ENCODE results near the gene TAS1R3.

The TAS1R3 gene

DNA sequence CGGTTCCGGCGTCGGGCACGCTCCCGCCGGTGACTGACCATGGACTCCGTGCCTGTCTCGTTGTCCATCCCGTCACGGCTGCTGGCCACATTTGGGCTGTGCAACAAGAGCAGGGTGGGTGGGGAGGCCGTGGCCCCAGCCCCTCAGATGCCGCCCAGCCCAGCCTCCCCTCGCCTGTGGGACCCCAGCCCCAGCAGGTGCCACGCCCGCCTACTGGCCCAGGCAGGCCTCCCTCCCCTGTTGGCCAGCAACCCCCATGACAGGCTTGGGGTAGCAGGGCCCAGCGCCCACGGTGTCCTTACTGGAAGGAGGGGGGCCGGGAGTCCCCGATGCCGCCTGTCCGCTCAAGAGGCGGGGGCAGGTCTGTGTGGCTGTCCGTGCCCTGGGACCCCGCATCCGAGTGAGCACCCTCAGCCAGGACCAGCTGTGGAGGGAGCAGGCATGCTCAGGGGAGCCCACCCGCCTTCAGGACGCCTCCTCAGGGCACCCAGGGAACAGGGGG, 11.0 kb downstream of the TAS1R3 start:
- H3K4me3 ChIP-seq (replicated peaks; ENCODE audit: low read depth, low read length): no peak overlapping the region
- no peak for DNase-seq (ENCODE audit: extremely low read depth, low read depth)
- TF ChIP-seq, protein P1, sequence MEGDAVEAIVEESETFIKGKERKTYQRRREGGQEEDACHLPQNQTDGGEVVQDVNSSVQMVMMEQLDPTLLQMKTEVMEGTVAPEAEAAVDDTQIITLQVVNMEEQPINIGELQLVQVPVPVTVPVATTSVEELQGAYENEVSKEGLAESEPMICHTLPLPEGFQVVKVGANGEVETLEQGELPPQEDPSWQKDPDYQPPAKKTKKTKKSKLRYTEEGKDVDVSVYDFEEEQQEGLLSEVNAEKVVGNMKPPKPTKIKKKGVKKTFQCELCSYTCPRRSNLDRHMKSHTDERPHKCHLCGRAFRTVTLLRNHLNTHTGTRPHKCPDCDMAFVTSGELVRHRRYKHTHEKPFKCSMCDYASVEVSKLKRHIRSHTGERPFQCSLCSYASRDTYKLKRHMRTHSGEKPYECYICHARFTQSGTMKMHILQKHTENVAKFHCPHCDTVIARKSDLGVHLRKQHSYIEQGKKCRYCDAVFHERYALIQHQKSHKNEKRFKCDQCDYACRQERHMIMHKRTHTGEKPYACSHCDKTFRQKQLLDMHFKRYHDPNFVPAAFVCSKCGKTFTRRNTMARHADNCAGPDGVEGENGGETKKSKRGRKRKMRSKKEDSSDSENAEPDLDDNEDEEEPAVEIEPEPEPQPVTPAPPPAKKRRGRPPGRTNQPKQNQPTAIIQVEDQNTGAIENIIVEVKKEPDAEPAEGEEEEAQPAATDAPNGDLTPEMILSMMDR (IDR thresholded peaks at IDR 0.05; ENCODE audit: low read depth, low read length, missing control alignments): no peak

DNA sequence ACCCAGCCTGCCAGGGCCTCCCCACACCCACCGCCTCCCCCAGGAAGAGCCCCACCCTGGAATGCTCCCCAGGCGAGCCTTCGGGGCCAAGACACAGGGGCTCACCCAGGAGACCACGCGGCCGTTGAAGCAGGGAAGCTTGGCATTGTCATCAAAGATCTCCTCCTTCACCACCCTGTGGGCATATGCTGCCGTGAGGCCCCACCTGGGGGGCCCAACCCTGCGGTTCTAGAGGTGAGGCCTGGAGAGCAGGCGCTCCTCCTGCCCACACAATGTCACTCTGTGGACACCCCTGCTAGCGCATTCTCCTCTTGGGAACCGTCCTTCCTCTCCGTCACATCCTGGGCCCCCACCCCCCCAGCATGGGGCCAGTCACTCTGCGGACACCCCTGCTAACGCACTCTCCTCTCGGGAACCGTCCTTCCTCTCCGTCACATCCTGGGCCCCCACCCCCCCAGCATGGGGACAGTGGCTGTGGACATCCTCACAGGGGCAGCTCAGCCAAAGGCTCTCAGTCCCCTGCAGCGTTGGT, 11.6 kb downstream of the TAS1R3 start:
- DNase-seq (ENCODE audit: extremely low read depth, low read depth): no peak
- TF ChIP-seq, protein P1 (IDR thresholded peaks at IDR 0.05; ENCODE audit: low read depth, low read length, missing control alignments): no peak
- no peak overlapping the region for H3K4me3 ChIP-seq (replicated peaks; ENCODE audit: low read depth, low read length)

DNA sequence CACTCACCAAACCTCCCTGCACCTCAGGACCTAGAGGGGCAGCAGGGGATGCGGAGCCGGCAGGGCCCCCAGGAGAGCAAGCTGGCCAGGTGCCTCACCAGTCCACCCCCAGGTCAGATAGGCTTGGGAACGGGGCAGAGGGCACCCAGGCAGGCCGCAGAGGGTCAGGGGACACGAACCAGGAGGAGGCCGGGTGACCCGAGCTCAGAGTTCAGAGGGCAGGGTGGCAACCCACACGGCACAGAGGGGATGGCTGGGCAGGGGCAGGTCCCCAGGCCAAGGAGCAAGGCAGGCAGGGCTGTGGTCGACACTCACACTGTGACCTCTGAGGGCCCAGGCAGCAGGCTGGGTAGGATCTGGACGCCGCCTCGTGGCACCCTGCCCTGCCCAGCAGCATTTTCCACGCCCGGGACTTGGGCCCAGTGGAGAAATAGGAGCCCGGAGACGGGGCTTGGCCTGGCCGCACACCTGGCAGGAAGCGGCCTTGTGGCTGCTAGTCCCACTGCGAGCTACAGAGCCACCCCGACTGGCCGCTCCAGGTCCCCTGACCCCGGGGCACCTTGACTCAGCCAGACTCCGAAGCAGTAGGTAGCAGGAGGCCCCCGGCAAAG, 12.8 kb downstream of the TAS1R3 start:
- no peak overlapping the region for H3K4me3 ChIP-seq (replicated peaks; ENCODE audit: low read depth, low read length)
- DNase-seq (ENCODE audit: extremely low read depth, low read depth): no peak
- TF ChIP-seq, protein P1 (IDR thresholded peaks at IDR 0.05; ENCODE audit: low read depth, low read length, missing control alignments): no peak

DNA sequence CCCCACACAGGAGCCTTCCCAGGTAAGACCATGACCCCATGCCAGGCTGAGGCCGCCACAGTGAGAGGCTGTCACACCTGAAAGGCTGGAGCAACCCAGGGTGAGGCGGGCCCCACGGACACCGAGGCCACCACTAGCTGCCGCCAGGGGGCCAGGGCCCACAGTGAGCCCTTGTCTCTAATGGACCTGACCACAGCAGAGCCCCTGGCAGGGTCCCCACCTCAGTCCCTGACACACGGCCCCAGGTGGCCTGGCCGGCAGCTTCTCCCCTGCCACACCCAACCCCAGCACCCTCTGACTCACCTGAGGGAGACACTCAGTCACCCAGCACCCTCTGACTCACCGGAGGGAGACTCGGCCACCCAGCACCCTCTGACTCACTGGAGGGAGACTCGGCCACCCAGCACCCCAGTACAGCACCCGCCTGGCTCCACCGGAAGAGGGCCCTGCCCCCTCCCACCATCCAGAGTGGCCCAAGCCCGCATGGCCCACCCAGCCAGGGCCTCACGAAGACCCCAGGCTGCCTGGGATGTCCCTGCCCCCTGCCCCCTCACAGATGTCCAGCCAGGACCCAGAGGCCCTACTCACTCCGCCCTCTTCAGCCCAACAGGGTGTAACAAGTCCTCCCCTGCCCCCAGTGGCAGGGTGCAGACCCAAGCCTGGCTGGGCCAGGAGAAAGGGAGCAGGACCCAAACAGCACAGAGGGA, 13.7 kb downstream of the TAS1R3 start:
- no peak for DNase-seq (ENCODE audit: extremely low read depth, low read depth)
- peak overlapping the region; percentile 25 for H3K4me3 ChIP-seq (replicated peaks; ENCODE audit: low read depth, low read length)
- TF ChIP-seq, protein P1 (IDR thresholded peaks at IDR 0.05; ENCODE audit: low read depth, low read length, missing control alignments): peak; percentile 63

DNA sequence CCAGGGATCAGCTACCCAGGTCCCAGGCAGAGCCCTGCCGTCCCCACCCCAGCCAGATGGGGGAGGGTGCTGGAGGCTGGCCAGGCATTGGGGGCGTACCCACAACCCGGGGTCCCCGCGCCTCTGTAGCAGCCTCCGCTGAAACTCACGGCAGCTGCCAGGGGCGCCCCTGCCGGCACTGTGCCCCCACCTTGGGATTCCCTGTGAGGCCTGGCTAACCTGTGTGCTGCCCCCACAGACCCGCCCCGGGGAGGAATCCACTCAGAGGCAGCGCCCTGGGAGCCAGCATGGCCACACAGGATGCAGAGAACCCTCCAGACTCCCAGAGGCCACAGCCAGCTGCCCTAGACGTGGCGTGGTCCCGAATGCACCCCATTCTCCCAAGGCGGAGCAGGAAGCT, 14.3 kb downstream of the TAS1R3 start:
- H3K4me3 ChIP-seq (replicated peaks; ENCODE audit: low read depth, low read length): peak overlapping the region; percentile 25
- TF ChIP-seq, protein P1 (IDR thresholded peaks at IDR 0.05; ENCODE audit: low read depth, low read length, missing control alignments): no peak

DNA sequence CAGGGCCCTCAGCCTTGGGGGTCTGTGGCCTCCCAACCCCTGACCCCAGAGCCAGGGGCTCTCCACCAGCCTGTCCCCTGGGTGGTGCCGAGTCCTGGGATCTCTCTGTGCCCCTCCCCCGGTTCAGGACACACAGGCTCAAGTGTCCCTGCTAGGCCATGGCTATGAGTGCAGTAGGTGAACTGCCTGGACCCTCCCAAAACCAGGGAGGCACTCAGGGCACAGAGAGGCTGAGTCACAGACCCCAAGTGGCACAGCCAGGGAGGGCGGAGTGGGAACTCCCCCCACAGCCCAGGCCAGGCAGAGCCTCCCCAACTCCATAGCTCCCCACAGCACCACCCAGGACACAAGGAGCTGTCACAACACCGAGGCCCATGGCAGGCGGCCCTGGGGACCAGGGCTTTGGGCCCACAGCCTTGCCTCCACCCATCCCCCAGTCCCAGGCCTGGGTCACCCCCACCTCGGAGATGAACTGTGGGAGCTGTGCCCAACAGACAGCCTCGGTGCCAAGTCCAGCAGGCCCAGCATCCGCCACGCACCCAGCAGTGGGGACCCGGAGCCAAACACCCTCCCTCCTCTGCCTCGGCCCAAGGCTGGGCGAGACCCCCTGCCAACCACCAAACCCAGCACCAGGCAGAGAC, 14.9 kb downstream of the TAS1R3 start:
- DNase-seq (ENCODE audit: extremely low read depth, low read depth): no peak
- peak overlapping the region; percentile 25 for H3K4me3 ChIP-seq (replicated peaks; ENCODE audit: low read depth, low read length)
- TF ChIP-seq, protein P1 (IDR thresholded peaks at IDR 0.05; ENCODE audit: low read depth, low read length, missing control alignments): no peak

More for the DNA sequence above, 14.3 kb downstream of the TAS1R3 start:
- DNase-seq (ENCODE audit: extremely low read depth, low read depth): no peak
